ENCODE data around the gene DNAJA4. TPM values are rescaled to one million over a fixed set of nuclear protein-coding genes. Genes with fewer than 3 reads are reported as not detected.
A peak's percentile ranks its signal among the peaks of the same experiment; 100 is the strongest.

DNAJA4 gene
- polyA plus RNA-seq, 1 of the 3 experiments (the other 2 are of a cell fraction): 0.03 TPM

- TF ChIP-seq MEF2A (IDR thresholded peaks at IDR 0.05; ENCODE audit: borderline replicate concordance, low read depth) (no peak), PBX3 (IDR thresholded peaks at IDR 0.05) (no peak), FOXJ3 (CRISPR knock-in tag; IDR thresholded peaks at IDR 0.05) (no peak), FOXM1 (IDR thresholded peaks at IDR 0.05; ENCODE audit: low read depth) (no peak)
- TF ChIP-seq, protein P1, sequence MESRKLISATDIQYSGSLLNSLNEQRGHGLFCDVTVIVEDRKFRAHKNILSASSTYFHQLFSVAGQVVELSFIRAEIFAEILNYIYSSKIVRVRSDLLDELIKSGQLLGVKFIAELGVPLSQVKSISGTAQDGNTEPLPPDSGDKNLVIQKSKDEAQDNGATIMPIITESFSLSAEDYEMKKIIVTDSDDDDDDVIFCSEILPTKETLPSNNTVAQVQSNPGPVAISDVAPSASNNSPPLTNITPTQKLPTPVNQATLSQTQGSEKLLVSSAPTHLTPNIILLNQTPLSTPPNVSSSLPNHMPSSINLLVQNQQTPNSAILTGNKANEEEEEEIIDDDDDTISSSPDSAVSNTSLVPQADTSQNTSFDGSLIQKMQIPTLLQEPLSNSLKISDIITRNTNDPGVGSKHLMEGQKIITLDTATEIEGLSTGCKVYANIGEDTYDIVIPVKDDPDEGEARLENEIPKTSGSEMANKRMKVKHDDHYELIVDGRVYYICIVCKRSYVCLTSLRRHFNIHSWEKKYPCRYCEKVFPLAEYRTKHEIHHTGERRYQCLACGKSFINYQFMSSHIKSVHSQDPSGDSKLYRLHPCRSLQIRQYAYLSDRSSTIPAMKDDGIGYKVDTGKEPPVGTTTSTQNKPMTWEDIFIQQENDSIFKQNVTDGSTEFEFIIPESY (IDR thresholded peaks at IDR 0.05; ENCODE audit: borderline replicate concordance, low read depth): no peak
- TF ChIP-seq, protein P2, sequence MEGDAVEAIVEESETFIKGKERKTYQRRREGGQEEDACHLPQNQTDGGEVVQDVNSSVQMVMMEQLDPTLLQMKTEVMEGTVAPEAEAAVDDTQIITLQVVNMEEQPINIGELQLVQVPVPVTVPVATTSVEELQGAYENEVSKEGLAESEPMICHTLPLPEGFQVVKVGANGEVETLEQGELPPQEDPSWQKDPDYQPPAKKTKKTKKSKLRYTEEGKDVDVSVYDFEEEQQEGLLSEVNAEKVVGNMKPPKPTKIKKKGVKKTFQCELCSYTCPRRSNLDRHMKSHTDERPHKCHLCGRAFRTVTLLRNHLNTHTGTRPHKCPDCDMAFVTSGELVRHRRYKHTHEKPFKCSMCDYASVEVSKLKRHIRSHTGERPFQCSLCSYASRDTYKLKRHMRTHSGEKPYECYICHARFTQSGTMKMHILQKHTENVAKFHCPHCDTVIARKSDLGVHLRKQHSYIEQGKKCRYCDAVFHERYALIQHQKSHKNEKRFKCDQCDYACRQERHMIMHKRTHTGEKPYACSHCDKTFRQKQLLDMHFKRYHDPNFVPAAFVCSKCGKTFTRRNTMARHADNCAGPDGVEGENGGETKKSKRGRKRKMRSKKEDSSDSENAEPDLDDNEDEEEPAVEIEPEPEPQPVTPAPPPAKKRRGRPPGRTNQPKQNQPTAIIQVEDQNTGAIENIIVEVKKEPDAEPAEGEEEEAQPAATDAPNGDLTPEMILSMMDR (IDR thresholded peaks at IDR 0.05): peak; percentile 25
Measured at GRCh38 chr15:78299101-78299930, 35.0 kb downstream of the DNAJA4 start, which contains the start of gene SKIC8 (continued).

DNA sequence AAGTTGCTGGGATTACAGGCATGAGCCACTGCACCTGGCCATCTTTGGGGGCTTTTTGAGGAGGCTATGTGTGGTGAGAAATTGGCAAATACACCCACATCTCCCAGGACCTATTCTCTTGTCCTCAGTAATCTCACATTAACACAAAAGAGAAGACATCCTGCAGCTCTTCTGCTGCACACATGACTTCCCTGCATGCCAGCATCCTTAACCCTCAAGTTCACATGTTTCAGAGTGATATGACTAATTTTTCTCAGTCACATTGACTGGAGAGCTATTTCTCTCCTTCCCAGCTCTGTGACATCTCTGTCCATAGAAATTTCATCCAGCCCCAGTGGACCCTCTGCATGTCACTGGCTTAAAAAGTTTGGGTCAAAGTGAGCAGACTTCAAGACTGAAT lies 37.0 kb downstream of the DNAJA4 start:
- H3K9me2 ChIP-seq: no peaks in the 10 kb centered on the region
- no peak for DNase-seq
- H3K36me3 ChIP-seq (replicated peaks in 1 of 2; ENCODE audit: control insufficient read depth in 1 of 2, insufficient read depth in 2 of 2, low read length in 1 of 2): no peaks in the 10 kb centered on the region
- 0 out of 2 replicates have a peak overlapping the region, but pooled peaks have one; percentile 27 for H3K4me2 ChIP-seq
- H3F3A ChIP-seq (replicated peaks; ENCODE audit: insufficient read depth): peaks cover 33% of the 10 kb centered on the region
- ChIA-PET CTCF (interaction anchor here (31.8 kb wide), 1 partner anchor 107 kb away, joined by 772 read pairs; no protein-coding TSS in a partner anchor), POLR2A (no interaction called here)
- H3K4me3 ChIP-seq (ENCODE audit: low read depth in 2 of 2, low read length in 1 of 2): no peak overlapping the region
- TF ChIP-seq SMC3 (IDR thresholded peaks at IDR 0.05; ENCODE audit: low read depth, low read length): no peak
- TF ChIP-seq TEAD4 (IDR thresholded peaks at IDR 0.05; ENCODE audit: borderline replicate concordance, insufficient read depth): no peak
- no peak for TF ChIP-seq NRF1 (IDR thresholded peaks at IDR 0.05; ENCODE audit: low read depth, low read length)
- TF ChIP-seq, protein P1 (IDR thresholded peaks at IDR 0.05; ENCODE audit: borderline replicate concordance, low read depth): no peak
- TF ChIP-seq POLR2AphosphoS5 (IDR thresholded peaks at IDR 0.05; ENCODE audit: low read depth, low read length): no peak
- no peak for TF ChIP-seq ELF1 (IDR thresholded peaks at IDR 0.05)
- TF ChIP-seq EP300 (IDR thresholded peaks at IDR 0.05; ENCODE audit: borderline replicate concordance in 1 of 2, low read depth in 1 of 2, low read length in 1 of 2): no peak
- peak overlapping the region in 1 of 2 experiments; percentile 87; a peak in 2 of 4 replicates for H3K27ac ChIP-seq (ENCODE audit: low read depth in 2 of 2, low read length in 1 of 2)
- H3K4me1 ChIP-seq (ENCODE audit: control insufficient read depth in 1 of 2, insufficient read depth in 2 of 2, low read depth in 1 of 2, low read length in 1 of 2): peaks cover 14 to 26% of the 10 kb centered on the region in 2 experiments
- no peak overlapping the region for H2AFZ ChIP-seq (ENCODE audit: low read depth)
- no peak overlapping the region for H3K9ac ChIP-seq
- H3K27me3 ChIP-seq (ENCODE audit: insufficient read depth): no peaks in the 10 kb centered on the region
- H3K9me3 ChIP-seq: no peaks in the 10 kb centered on the region
- H3K79me2 ChIP-seq (ENCODE audit: insufficient read depth): peaks cover 30% of the 10 kb centered on the region
- H4K20me1 ChIP-seq (ENCODE audit: insufficient read depth): no peaks in the 10 kb centered on the region
